Suprapubic skin (tissue), 3 donors: ENCODE measurements around the gene TRIM56.

Experiments used
- CTCF ChIP-seq, 2 donors: fragments of 200-600 bp in 1 of 2; fragments of 450-650 bp in 1 of 2; sonication (generic) in 1 of 2; IDR thresholded peaks; one replicate each; pipeline ENCODE4 v1.5.1; 2016 to 2019; ENCODE audit warnings: antibody characterized with exemption in 2 of 2, mild to moderate bottlenecking in 1 of 2, moderate library complexity in 1 of 2
- EP300 ChIP-seq: sonication (generic); formaldehyde crosslinking; IDR thresholded peaks from one replicate; pipeline ENCODE4 v1.6.1; 2017; ENCODE audit warnings: antibody characterized with exemption

DNA sequence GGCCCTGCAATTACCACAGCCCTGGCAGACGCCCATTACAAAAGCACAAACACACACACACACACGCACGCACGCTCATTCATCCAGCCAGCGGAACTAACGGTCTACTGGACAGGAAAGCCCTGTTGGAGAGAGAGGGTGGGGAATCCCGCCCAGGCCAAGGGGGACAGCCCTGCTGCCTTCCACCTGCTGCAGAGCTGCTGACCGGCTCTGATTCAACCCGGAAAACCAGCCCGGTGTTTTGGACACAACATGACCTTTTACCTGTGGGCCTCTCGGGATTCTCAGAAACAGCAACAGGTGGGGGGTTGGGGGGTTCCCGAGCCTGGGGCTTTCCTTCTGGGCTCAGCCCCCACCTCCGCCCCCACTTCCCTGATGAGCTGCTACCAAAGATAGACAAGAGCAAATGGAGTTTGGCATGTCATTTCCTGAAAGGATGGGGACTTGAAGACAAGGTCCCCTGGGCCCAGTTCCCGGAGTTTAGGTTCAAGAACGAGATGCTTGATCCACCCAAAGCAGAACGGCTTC is 23.1 kb downstream of the TRIM56 start:
- no peak for TF ChIP-seq EP300
- TF ChIP-seq CTCF (IDR thresholded peaks at IDR 0.05), result no peak
